ENCODE measurements around the gene FOXJ3. TPM values are rescaled to one million over a fixed set of nuclear protein-coding genes. Genes with fewer than 3 reads are reported as not detected.

Gene FOXJ3
- total and polyA plus RNA-seq, 2 of the 8 experiments (the other 6 are each of a cell fraction or from before 2014, with no cell fraction given): 48.6 to 51.9 TPM

- Histone ChIP-seq H4K8ac (ENCODE audit: extremely low read depth, insufficient read depth, low read length) (no peak overlapping the region), H2BK15ac (ENCODE audit: low read length) (no peak overlapping the region), H2AFZ (ENCODE audit: low read length) (no peak overlapping the region), H3K56ac (replicated peaks; ENCODE audit: insufficient read length, low read depth, low read length) (no peak overlapping the region), H4K5ac (ENCODE audit: insufficient read length, low read depth, low read length) (no peak overlapping the region), H4K20me1 (replicated peaks in 1 of 2; ENCODE audit: control insufficient read depth in 1 of 2, insufficient read depth in 2 of 2, low read length in 2 of 2) (no peaks in the 10 kb centered on the region), H3K27me3 (replicated peaks in 1 of 4; ENCODE audit: control insufficient read depth in 3 of 4, extremely low read depth in 1 of 4, insufficient read depth in 3 of 4, low read length in 3 of 4) (no peaks in the 10 kb centered on the region), H2BK12ac (ENCODE audit: low read depth, low read length) (no peak overlapping the region), H3K4me3 (ENCODE audit: extremely low read depth in 1 of 4, insufficient read depth in 2 of 4, low read depth in 3 of 4, low read length in 4 of 4) (no peak overlapping the region; a peak in 1 of 8 replicates), H2BK120ac (replicated peaks; ENCODE audit: low read depth, low read length) (no peak overlapping the region), H3K79me2 (ENCODE audit: control insufficient read depth in 1 of 2, insufficient read depth in 2 of 2, low read length in 2 of 2) (no peaks in the 10 kb centered on the region), H3K9ac (replicated peaks in 1 of 4; ENCODE audit: extremely low read depth in 1 of 4, low read depth in 3 of 4, low read length in 3 of 4) (no peak overlapping the region), H3K23me2 (ENCODE audit: low read depth, low read length) (peaks cover 3% of the 10 kb centered on the region; the same call in 1 of the 2 replicates), H2BK5ac (ENCODE audit: low read depth, low read length) (no peak overlapping the region), H3K4me1 (replicated peaks in 1 of 4; ENCODE audit: control insufficient read depth in 3 of 4, insufficient read depth in 4 of 4, low read length in 3 of 4) (peaks cover 2 to 10% (median 6%) of the 10 kb centered on the region in 4 experiments; a peak in 5 of 7 replicates), H3K23ac (ENCODE audit: insufficient read length) (no peak overlapping the region), H3K14ac (ENCODE audit: insufficient read length) (no peak overlapping the region), H3K79me1 (ENCODE audit: low read depth, low read length) (no peaks in the 10 kb centered on the region), H3K18ac (ENCODE audit: extremely low read depth, low read length) (no peak overlapping the region), H3K36me3 (ENCODE audit: control insufficient read depth in 2 of 4, insufficient read depth in 4 of 4, low read length in 3 of 4) (no peaks in the 10 kb centered on the region), H3K4ac (replicated peaks; ENCODE audit: insufficient read length, low read depth, low read length) (no peak overlapping the region), H2BK20ac (ENCODE audit: low read length) (no peak overlapping the region), H4K91ac (replicated peaks; ENCODE audit: insufficient read length, low read length) (no peak overlapping the region), H3K27ac (ENCODE audit: low read depth, low read length) (no peak overlapping the region), H3K9me3 (ENCODE audit: insufficient read depth in 2 of 2, low read depth in 1 of 2, low read length in 1 of 2) (no peaks in the 10 kb centered on the region), H2AK5ac (ENCODE audit: low read depth, low read length) (no peak overlapping the region), H3K4me2 (ENCODE audit: insufficient read depth in 1 of 2, low read depth in 2 of 2, low read length in 2 of 2) (peak overlapping the region; percentile 9 to 21; a peak in 2 of 4 replicates)
- CTCF ChIA-PET (ENCODE audit: partially characterized antibody): interaction anchor here (0.5 to 1.8 kb wide), 5 partner anchors 9 to 1185 kb away, joined by 3 to 5 read pairs (median 3); no protein-coding TSS in a partner anchor
- POLR2A ChIA-PET (ENCODE audit: partially characterized antibody): interaction anchor here (0.9 kb wide), 1 partner anchor 20 kb away, joined by 3 read pairs; no protein-coding TSS in a partner anchor
- DNase-seq (ENCODE audit: low read depth in 1 of 2, low spot score in 2 of 2) (no peak), FAIRE-seq (no peak)
- 77% methylated on average over 2 of the region's 2 CpGs; no CpG with 5 or more reads in 1 of the 2 experiments for WGBS, 2 experiments (ENCODE audit: extremely low coverage in 1 of 2, insufficient coverage in 1 of 2, insufficient read length in 1 of 2, insufficient replicate concordance in 2 of 2, low coverage in 1 of 2, low lambda C conversion rate in 2 of 2, missing lambda C conversion rate in 1 of 2)
- TF ChIP-seq GABPA (IDR thresholded peaks at IDR 0.05; ENCODE audit: borderline replicate concordance, insufficient read depth, low read length) (no peak), USF2 (IDR thresholded peaks at IDR 0.05; ENCODE audit: low read length) (no peak), MAFK (IDR thresholded peaks at IDR 0.05; ENCODE audit: low read depth, low read length) (no peak), YY1 (IDR thresholded peaks at IDR 0.05; ENCODE audit: low read depth, low read length) (no peak), MAX (IDR thresholded peaks at IDR 0.05) (no peak), SUZ12 (IDR thresholded peaks at IDR 0.05; ENCODE audit: low read length) (no peak), CEBPB (IDR thresholded peaks at IDR 0.05; ENCODE audit: low read depth, low read length) (no peak), KDM5A (IDR thresholded peaks at IDR 0.05; ENCODE audit: low read length) (no peak), BACH1 (IDR thresholded peaks at IDR 0.05; ENCODE audit: low read length) (no peak), ATF2 (IDR thresholded peaks at IDR 0.05; ENCODE audit: low read length) (no peak), FOSL1 (IDR thresholded peaks at IDR 0.05; ENCODE audit: insufficient read depth, low read depth, low read length) (no peak)
These were observed 5.1 kb upstream of the FOXJ3 start for GRCh38 chr1:42340093-42340492.

Data from H1 (cell line).